Measurements from ENCODE around the gene ADK. TPM values are rescaled to one million over a fixed set of nuclear protein-coding genes. Genes with fewer than 3 reads are reported as not detected.
"Not testable (repeated sequence)": the region's sequence is repeated elsewhere in the genome, so short reads cannot be mapped to it uniquely, and the experiment has no call there.

The ADK gene
- total RNA-seq, 2 experiments from 2014 or later: 26.4 to 31.1 TPM

- no peak for DNase-seq (ENCODE audit: low spot score)
- H2AFZ ChIP-seq (ENCODE audit: low read length): no peak overlapping the region
- no peak overlapping the region for H3K4me2 ChIP-seq (ENCODE audit: low read length)
- no peak for TF ChIP-seq CTCF (conservative IDR thresholded peaks at IDR 0.05; ENCODE audit: low read length)
- TF ChIP-seq EZH2phosphoT487 (IDR thresholded peaks at IDR 0.05; ENCODE audit: borderline replicate concordance, low read depth, low read length): no peak
- POLR2A ChIA-PET: interaction anchor here (0.6 to 0.8 kb wide), 5 partner anchors 11 to 295 kb away, joined by 3 to 4 read pairs (median 3); no protein-coding TSS in a partner anchor
- intact Hi-C loops (cut with micrococcal nuclease; ENCODE audit: unreplicated experiment): no loop called here
- H3K9me3 ChIP-seq (ENCODE audit: low read length): no peaks in the 10 kb centered on the region
- H3K36me3 ChIP-seq (ENCODE audit: insufficient read depth, low read length): no peaks in the 10 kb centered on the region
- H3K79me2 ChIP-seq (ENCODE audit: insufficient read depth, low read depth, low read length): no peaks in the 10 kb centered on the region
- no peak overlapping the region for H3K27ac ChIP-seq (ENCODE audit: low read depth, low read length, poor library complexity, severe bottlenecking)
- H3K4me1 ChIP-seq (ENCODE audit: insufficient read depth, low read length, poor library complexity, severe bottlenecking): no peaks in the 10 kb centered on the region
- no peaks in the 10 kb centered on the region for H3K9me2 ChIP-seq (ENCODE audit: insufficient read depth, low read length)
- BruUV-seq (replicated peaks): no TSS peak
- no peaks in the 10 kb centered on the region for H4K20me1 ChIP-seq (ENCODE audit: insufficient read depth, low read length)
- no peak overlapping the region for H3K4me3 ChIP-seq (ENCODE audit: low read depth, low read length, poor library complexity, severe bottlenecking)
- CTCF ChIA-PET (ENCODE audit: unreplicated experiment): no interaction called here
Measured at GRCh38 chr10:74450602-74451001, 299.6 kb downstream of the ADK start.

- Histone ChIP-seq H3K9me3 (ENCODE audit: low read length) (no peaks in the 10 kb centered on the region), H3K4me3 (ENCODE audit: low read depth, low read length, poor library complexity, severe bottlenecking) (no peak overlapping the region), H3K4me2 (ENCODE audit: low read length) (no peak overlapping the region), H4K20me1 (ENCODE audit: insufficient read depth, low read length) (no peaks in the 10 kb centered on the region), H3K4me1 (ENCODE audit: insufficient read depth, low read length, poor library complexity, severe bottlenecking) (no peaks in the 10 kb centered on the region), H3K79me2 (ENCODE audit: insufficient read depth, low read depth, low read length) (no peaks in the 10 kb centered on the region), H2AFZ (ENCODE audit: low read length) (no peak overlapping the region), H3K27ac (ENCODE audit: low read depth, low read length, poor library complexity, severe bottlenecking) (no peak overlapping the region), H3K36me3 (ENCODE audit: insufficient read depth, low read length) (no peaks in the 10 kb centered on the region), H3K9me2 (ENCODE audit: insufficient read depth, low read length) (no peaks in the 10 kb centered on the region)
- TF ChIP-seq EZH2phosphoT487 (IDR thresholded peaks at IDR 0.05; ENCODE audit: borderline replicate concordance, low read depth, low read length) (no peak), CTCF (conservative IDR thresholded peaks at IDR 0.05; ENCODE audit: low read length) (no peak)
- CTCF ChIA-PET (ENCODE audit: unreplicated experiment): no interaction called here
- POLR2A ChIA-PET: interaction anchor here (0.7 to 0.8 kb wide), 4 partner anchors 11 to 295 kb away, joined by 3 to 4 read pairs (median 4); no protein-coding TSS in a partner anchor
- intact Hi-C loops (cut with micrococcal nuclease; ENCODE audit: unreplicated experiment): no loop called here
- DNase-seq (ENCODE audit: low spot score): no peak
- no TSS peak for BruUV-seq (replicated peaks)
Measured at GRCh38 chr10:74451127-74451829, 300.3 kb downstream of the ADK start.

- POLR2A ChIA-PET: interaction anchor here (0.7 to 1.2 kb wide), 3 partner anchors 11 to 660 kb away, joined by 3 read pairs; no protein-coding TSS in a partner anchor
- no peaks in the 10 kb centered on the region for H4K20me1 ChIP-seq (ENCODE audit: insufficient read depth, low read length)
- no peak for DNase-seq (ENCODE audit: low spot score)
- no peaks in the 10 kb centered on the region for H3K4me1 ChIP-seq (ENCODE audit: insufficient read depth, low read length, poor library complexity, severe bottlenecking)
- no peak overlapping the region for H2AFZ ChIP-seq (ENCODE audit: low read length)
- H3K36me3 ChIP-seq (ENCODE audit: insufficient read depth, low read length): no peaks in the 10 kb centered on the region
- intact Hi-C loops (cut with micrococcal nuclease; ENCODE audit: unreplicated experiment): no loop called here
- H3K9me3 ChIP-seq (ENCODE audit: low read length): no peaks in the 10 kb centered on the region
- no peak overlapping the region for H3K4me2 ChIP-seq (ENCODE audit: low read length)
- no TSS peak for BruUV-seq (replicated peaks)
- no peak overlapping the region for H3K27ac ChIP-seq (ENCODE audit: low read depth, low read length, poor library complexity, severe bottlenecking)
- H3K79me2 ChIP-seq (ENCODE audit: insufficient read depth, low read depth, low read length): no peaks in the 10 kb centered on the region
- H3K4me3 ChIP-seq (ENCODE audit: low read depth, low read length, poor library complexity, severe bottlenecking): no peak overlapping the region
- CTCF ChIA-PET (ENCODE audit: unreplicated experiment): no interaction called here
- TF ChIP-seq CTCF (conservative IDR thresholded peaks at IDR 0.05; ENCODE audit: low read length): no peak
- no peak for TF ChIP-seq EZH2phosphoT487 (IDR thresholded peaks at IDR 0.05; ENCODE audit: borderline replicate concordance, low read depth, low read length)
- no peaks in the 10 kb centered on the region for H3K9me2 ChIP-seq (ENCODE audit: insufficient read depth, low read length)
Measured at GRCh38 chr10:74453169-74453568, 302.1 kb downstream of the ADK start.

- H3K9me3 ChIP-seq (ENCODE audit: low read length); H3K9me2 ChIP-seq (ENCODE audit: insufficient read depth, low read length); intact Hi-C loops (cut with micrococcal nuclease; ENCODE audit: unreplicated experiment); H3K36me3 ChIP-seq (ENCODE audit: insufficient read depth, low read length); H3K27ac ChIP-seq (ENCODE audit: low read depth, low read length, poor library complexity, severe bottlenecking); H4K20me1 ChIP-seq (ENCODE audit: insufficient read depth, low read length); DNase-seq (ENCODE audit: low spot score); H2AFZ ChIP-seq (ENCODE audit: low read length); H3K4me2 ChIP-seq (ENCODE audit: low read length); POLR2A ChIA-PET; CTCF ChIA-PET (ENCODE audit: unreplicated experiment); H3K4me1 ChIP-seq (ENCODE audit: insufficient read depth, low read length, poor library complexity, severe bottlenecking); BruUV-seq (replicated peaks); H3K4me3 ChIP-seq (ENCODE audit: low read depth, low read length, poor library complexity, severe bottlenecking); H3K79me2 ChIP-seq (ENCODE audit: insufficient read depth, low read depth, low read length): not testable (repeated sequence)
Measured at GRCh38 chr10:74457478-74457877, 306.5 kb downstream of the ADK start.

Measured in OCI-LY7 (cell line).